ENCODE data around the gene SPAG9.

DNA sequence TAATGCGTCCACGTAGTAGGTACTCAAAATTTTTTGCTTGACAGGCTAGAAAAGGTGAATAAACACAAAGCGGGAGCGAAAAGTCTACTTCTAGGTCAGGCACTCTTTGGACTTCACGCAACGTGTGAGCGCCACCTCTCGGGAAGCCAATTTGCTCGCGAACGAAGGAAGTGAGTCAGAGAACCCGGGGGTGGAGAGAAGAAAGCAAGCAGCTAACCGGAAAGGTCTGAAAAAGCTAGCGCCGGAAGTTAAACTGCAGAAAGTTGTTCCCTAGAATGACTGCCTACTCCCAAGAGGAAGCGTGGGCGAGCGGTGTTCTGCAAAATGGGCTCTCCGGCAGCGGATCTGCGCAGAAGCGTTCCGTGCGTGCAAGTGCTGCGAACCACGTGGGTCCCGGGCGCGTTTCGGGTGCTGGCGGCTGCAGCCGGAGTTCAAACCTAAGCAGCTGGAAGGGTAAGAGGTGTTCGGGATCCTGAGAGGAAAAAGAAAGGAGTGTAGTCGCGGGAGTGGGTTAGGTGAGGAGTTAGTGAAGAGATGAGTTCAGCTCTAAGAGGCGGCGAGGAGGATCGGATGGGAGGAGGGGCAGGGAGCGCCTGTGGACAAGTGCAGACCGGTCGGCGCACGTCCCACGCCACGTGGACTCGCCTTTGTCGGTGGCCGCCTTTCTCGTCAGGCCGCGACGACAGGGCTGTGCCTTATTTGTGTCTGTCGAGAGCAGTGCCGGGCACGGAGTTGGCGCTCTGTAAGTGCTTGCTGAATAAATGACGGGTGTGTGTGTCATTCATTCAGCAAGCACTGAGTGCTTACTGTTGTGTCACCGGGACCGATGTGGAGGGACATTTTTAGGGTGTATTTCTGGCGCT lies 32.8 kb upstream of the SPAG9 start, which contains the start of gene NME1:
- TF ChIP-seq, protein P1, sequence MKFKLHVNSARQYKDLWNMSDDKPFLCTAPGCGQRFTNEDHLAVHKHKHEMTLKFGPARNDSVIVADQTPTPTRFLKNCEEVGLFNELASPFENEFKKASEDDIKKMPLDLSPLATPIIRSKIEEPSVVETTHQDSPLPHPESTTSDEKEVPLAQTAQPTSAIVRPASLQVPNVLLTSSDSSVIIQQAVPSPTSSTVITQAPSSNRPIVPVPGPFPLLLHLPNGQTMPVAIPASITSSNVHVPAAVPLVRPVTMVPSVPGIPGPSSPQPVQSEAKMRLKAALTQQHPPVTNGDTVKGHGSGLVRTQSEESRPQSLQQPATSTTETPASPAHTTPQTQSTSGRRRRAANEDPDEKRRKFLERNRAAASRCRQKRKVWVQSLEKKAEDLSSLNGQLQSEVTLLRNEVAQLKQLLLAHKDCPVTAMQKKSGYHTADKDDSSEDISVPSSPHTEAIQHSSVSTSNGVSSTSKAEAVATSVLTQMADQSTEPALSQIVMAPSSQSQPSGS (tag by site-specific recombination; IDR thresholded peaks at IDR 0.05; ENCODE audit: low read depth), result no peak; the same call in 1 of the 2 replicates
- TF ChIP-seq, protein P2, sequence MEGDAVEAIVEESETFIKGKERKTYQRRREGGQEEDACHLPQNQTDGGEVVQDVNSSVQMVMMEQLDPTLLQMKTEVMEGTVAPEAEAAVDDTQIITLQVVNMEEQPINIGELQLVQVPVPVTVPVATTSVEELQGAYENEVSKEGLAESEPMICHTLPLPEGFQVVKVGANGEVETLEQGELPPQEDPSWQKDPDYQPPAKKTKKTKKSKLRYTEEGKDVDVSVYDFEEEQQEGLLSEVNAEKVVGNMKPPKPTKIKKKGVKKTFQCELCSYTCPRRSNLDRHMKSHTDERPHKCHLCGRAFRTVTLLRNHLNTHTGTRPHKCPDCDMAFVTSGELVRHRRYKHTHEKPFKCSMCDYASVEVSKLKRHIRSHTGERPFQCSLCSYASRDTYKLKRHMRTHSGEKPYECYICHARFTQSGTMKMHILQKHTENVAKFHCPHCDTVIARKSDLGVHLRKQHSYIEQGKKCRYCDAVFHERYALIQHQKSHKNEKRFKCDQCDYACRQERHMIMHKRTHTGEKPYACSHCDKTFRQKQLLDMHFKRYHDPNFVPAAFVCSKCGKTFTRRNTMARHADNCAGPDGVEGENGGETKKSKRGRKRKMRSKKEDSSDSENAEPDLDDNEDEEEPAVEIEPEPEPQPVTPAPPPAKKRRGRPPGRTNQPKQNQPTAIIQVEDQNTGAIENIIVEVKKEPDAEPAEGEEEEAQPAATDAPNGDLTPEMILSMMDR (tag by site-specific recombination; IDR thresholded peaks at IDR 0.05), result peak; percentile 91
- TF ChIP-seq ZNF830 (tag by site-specific recombination; IDR thresholded peaks at IDR 0.05; ENCODE audit: low read depth), result no peak
